ENCODE results near the gene DGCR2. TPM values are rescaled to one million over a fixed set of nuclear protein-coding genes. Genes with fewer than 3 reads are reported as not detected.

DGCR2 gene
- polyA plus RNA-seq, 1 donor from 2014 or later: 67.1 TPM

DNA sequence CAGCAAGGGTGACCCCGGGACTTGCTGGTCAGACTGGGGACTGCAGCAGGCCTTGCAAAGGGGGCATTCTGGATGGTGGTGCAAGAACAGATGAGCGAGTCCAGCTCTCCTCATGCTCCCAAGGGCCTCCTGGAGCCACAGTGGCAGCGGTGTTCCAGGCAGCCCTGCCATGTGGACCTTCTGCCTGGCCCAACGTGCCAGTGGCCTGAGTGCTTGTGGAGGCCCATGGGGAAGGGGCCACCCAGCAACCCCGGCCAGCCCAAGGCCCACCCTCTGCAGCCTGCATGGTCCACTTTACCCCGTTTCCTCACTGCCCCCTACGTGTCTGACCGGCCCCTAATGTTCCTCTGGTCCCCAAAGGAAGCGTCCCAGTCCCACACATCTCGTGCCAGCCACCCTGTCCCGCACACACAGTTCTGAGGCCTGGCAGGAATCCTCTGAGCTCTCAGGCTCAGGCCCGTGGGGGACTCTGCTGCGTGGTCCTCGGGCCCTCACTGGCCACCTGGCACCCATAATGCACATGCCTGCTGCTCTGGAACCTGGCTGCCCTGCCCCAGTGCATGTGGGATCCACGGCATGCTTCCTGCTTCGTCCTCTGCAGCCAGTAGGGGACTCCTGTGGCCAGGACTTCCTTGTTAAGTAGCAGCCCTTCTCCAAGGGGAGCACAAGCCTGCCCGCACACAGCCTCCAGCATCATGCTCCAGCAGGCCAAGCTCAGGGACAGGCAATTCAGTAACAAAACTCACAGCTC is 85.5 kb downstream of the DGCR2 start:
- H3K9ac ChIP-seq (ENCODE audit: low read length): no peak overlapping the region
- no peaks in the 10 kb centered on the region for H3F3A ChIP-seq (ENCODE audit: insufficient read depth, low read length, poor library complexity, severe bottlenecking)
- H3K4me2 ChIP-seq (ENCODE audit: low read length): no peak overlapping the region
- no peak overlapping the region for H3K27ac ChIP-seq (ENCODE audit: low read length)
- TF ChIP-seq, protein P1, sequence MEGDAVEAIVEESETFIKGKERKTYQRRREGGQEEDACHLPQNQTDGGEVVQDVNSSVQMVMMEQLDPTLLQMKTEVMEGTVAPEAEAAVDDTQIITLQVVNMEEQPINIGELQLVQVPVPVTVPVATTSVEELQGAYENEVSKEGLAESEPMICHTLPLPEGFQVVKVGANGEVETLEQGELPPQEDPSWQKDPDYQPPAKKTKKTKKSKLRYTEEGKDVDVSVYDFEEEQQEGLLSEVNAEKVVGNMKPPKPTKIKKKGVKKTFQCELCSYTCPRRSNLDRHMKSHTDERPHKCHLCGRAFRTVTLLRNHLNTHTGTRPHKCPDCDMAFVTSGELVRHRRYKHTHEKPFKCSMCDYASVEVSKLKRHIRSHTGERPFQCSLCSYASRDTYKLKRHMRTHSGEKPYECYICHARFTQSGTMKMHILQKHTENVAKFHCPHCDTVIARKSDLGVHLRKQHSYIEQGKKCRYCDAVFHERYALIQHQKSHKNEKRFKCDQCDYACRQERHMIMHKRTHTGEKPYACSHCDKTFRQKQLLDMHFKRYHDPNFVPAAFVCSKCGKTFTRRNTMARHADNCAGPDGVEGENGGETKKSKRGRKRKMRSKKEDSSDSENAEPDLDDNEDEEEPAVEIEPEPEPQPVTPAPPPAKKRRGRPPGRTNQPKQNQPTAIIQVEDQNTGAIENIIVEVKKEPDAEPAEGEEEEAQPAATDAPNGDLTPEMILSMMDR (IDR thresholded peaks at IDR 0.05; ENCODE audit: poor library complexity, severe bottlenecking): no peak
- TF ChIP-seq EP300 (conservative IDR thresholded peaks at IDR 0.05; ENCODE audit: poor library complexity, severe bottlenecking): no peak
- TF ChIP-seq EZH2 (IDR thresholded peaks at IDR 0.05; ENCODE audit: borderline replicate concordance, insufficient read depth, low read length, poor library complexity, severe bottlenecking): no peak
- TF ChIP-seq, protein P2, sequence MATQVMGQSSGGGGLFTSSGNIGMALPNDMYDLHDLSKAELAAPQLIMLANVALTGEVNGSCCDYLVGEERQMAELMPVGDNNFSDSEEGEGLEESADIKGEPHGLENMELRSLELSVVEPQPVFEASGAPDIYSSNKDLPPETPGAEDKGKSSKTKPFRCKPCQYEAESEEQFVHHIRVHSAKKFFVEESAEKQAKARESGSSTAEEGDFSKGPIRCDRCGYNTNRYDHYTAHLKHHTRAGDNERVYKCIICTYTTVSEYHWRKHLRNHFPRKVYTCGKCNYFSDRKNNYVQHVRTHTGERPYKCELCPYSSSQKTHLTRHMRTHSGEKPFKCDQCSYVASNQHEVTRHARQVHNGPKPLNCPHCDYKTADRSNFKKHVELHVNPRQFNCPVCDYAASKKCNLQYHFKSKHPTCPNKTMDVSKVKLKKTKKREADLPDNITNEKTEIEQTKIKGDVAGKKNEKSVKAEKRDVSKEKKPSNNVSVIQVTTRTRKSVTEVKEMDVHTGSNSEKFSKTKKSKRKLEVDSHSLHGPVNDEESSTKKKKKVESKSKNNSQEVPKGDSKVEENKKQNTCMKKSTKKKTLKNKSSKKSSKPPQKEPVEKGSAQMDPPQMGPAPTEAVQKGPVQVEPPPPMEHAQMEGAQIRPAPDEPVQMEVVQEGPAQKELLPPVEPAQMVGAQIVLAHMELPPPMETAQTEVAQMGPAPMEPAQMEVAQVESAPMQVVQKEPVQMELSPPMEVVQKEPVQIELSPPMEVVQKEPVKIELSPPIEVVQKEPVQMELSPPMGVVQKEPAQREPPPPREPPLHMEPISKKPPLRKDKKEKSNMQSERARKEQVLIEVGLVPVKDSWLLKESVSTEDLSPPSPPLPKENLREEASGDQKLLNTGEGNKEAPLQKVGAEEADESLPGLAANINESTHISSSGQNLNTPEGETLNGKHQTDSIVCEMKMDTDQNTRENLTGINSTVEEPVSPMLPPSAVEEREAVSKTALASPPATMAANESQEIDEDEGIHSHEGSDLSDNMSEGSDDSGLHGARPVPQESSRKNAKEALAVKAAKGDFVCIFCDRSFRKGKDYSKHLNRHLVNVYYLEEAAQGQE (IDR thresholded peaks at IDR 0.05; ENCODE audit: borderline replicate concordance): no peak
- no peak for TF ChIP-seq SMC3 (conservative IDR thresholded peaks at IDR 0.05; ENCODE audit: poor library complexity)
- no peak for TF ChIP-seq POLR2AphosphoS5 (IDR thresholded peaks at IDR 0.05)
- no peak for TF ChIP-seq MXI1 (conservative IDR thresholded peaks at IDR 0.05; ENCODE audit: poor library complexity, severe bottlenecking)
- TF ChIP-seq TAF1 (IDR thresholded peaks at IDR 0.05; ENCODE audit: low read depth): no peak
- no peak overlapping the region for H2AFZ ChIP-seq (ENCODE audit: low read depth, low read length)
- no peaks in the 10 kb centered on the region for H4K20me1 ChIP-seq (ENCODE audit: insufficient read depth)
- H3K9me2 ChIP-seq (ENCODE audit: insufficient read depth, low read length): no peaks in the 10 kb centered on the region
- H3K36me3 ChIP-seq (ENCODE audit: insufficient read depth, low read length): no peaks in the 10 kb centered on the region
- H3K9me3 ChIP-seq (ENCODE audit: low read length): no peaks in the 10 kb centered on the region
- H3K27me3 ChIP-seq (ENCODE audit: insufficient read depth, low read depth, low read length): no peaks in the 10 kb centered on the region
- H3K4me3 ChIP-seq (ENCODE audit: low read length): no peak overlapping the region
- H3K79me2 ChIP-seq (replicated peaks; ENCODE audit: insufficient read depth, low read length): no peaks in the 10 kb centered on the region

DNA sequence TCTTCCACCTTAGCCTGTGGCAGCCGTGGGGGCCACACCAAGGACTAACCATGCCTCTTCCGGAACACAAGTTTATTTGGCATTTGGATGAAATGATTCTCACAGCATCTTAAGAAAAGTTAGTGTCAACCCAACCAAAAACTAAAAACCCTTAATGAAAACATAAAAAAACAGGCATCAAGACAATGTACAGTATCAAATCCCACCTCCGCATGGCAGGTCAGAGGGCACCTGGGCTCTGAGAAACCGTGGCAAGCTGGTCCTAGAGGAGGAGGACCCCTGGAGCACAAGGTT is 86.0 kb downstream of the DGCR2 start:
- H3K36me3 ChIP-seq (ENCODE audit: insufficient read depth, low read length): no peaks in the 10 kb centered on the region

More for the DNA sequence above, 86.0 kb downstream of the DGCR2 start:
- no peaks in the 10 kb centered on the region for H3K79me2 ChIP-seq (replicated peaks; ENCODE audit: insufficient read depth, low read length)
- no peaks in the 10 kb centered on the region for H3K27me3 ChIP-seq (ENCODE audit: insufficient read depth, low read depth, low read length)
- no peak for TF ChIP-seq POLR2AphosphoS5 (IDR thresholded peaks at IDR 0.05)
- TF ChIP-seq, protein P1 (IDR thresholded peaks at IDR 0.05; ENCODE audit: poor library complexity, severe bottlenecking): no peak
- TF ChIP-seq RAD21 (conservative IDR thresholded peaks at IDR 0.05): no peak
- TF ChIP-seq EP300 (conservative IDR thresholded peaks at IDR 0.05; ENCODE audit: poor library complexity, severe bottlenecking): no peak
- TF ChIP-seq SMC3 (conservative IDR thresholded peaks at IDR 0.05; ENCODE audit: poor library complexity): no peak
- TF ChIP-seq, protein P2 (IDR thresholded peaks at IDR 0.05; ENCODE audit: borderline replicate concordance): no peak
- no peak for TF ChIP-seq MXI1 (conservative IDR thresholded peaks at IDR 0.05; ENCODE audit: poor library complexity, severe bottlenecking)
- no peak for TF ChIP-seq EZH2 (IDR thresholded peaks at IDR 0.05; ENCODE audit: borderline replicate concordance, insufficient read depth, low read length, poor library complexity, severe bottlenecking)
- TF ChIP-seq TAF1 (IDR thresholded peaks at IDR 0.05; ENCODE audit: low read depth): no peak
- no peaks in the 10 kb centered on the region for H3K9me2 ChIP-seq (ENCODE audit: insufficient read depth, low read length)
- H2AFZ ChIP-seq (ENCODE audit: low read depth, low read length): no peak overlapping the region
- no peak overlapping the region for H3K9ac ChIP-seq (ENCODE audit: low read length)
- H4K20me1 ChIP-seq (ENCODE audit: insufficient read depth): no peaks in the 10 kb centered on the region
- no peak overlapping the region for H3K27ac ChIP-seq (ENCODE audit: low read length)
- no peaks in the 10 kb centered on the region for H3F3A ChIP-seq (ENCODE audit: insufficient read depth, low read length, poor library complexity, severe bottlenecking)
- H3K4me2 ChIP-seq (ENCODE audit: low read length): no peak overlapping the region
- H3K4me3 ChIP-seq (ENCODE audit: low read length): no peak overlapping the region
- no peaks in the 10 kb centered on the region for H3K9me3 ChIP-seq (ENCODE audit: low read length)
